ENCODE data around the gene NECTIN1.

Gene NECTIN1

DNA sequence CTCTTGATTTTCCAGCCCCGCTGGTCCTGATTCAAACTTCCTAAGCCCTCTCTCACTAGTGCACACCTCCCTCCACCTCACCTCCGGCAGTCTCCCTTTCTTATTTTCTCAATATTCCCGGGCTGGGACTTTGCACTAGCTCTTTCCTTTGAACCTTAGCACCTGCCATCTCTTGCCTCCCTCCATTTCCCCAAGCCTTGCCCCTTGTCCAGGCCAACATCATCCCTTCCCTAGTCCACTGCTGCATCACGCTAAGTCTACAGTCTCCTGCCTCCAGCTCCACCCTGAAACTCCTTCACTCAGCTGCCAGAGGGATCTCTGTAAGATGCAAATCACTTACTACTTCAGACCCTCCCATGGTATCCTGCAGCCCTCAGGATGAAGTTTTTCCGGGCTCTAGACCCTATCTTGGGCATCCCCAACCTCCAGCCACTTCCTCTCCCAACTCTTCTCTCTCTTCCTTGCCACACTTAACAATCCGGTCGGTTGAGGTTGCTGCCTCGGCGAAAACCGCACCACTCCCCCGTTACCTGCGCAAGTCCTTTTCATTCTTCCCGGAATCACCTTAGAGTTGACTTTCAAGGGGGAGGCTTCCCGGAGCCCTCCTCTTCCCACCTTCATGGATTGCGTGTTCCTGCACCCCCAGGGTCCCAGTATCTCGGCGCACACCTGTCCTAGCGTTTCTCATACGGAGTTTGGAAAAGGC, 42.7 kb downstream of the NECTIN1 start:
- TF ChIP-seq, protein P1, sequence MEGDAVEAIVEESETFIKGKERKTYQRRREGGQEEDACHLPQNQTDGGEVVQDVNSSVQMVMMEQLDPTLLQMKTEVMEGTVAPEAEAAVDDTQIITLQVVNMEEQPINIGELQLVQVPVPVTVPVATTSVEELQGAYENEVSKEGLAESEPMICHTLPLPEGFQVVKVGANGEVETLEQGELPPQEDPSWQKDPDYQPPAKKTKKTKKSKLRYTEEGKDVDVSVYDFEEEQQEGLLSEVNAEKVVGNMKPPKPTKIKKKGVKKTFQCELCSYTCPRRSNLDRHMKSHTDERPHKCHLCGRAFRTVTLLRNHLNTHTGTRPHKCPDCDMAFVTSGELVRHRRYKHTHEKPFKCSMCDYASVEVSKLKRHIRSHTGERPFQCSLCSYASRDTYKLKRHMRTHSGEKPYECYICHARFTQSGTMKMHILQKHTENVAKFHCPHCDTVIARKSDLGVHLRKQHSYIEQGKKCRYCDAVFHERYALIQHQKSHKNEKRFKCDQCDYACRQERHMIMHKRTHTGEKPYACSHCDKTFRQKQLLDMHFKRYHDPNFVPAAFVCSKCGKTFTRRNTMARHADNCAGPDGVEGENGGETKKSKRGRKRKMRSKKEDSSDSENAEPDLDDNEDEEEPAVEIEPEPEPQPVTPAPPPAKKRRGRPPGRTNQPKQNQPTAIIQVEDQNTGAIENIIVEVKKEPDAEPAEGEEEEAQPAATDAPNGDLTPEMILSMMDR (IDR thresholded peaks at IDR 0.05; ENCODE audit: low read length), result no peak
- no peak for TF ChIP-seq EZH2phosphoT487 (IDR thresholded peaks at IDR 0.05; ENCODE audit: low read length)
- no peak for TF ChIP-seq EZH2 (optimal IDR thresholded peaks at IDR 0.05; ENCODE audit: low read depth, low read length)
- Histone ChIP-seq H3K79me2 (ENCODE audit: low read length) (peaks cover 99% of the 10 kb centered on the region), H3K27ac (ENCODE audit: low read length) (no peak overlapping the region; the same call in 1 of the 2 replicates)

GRCh38 chr11:119685111-119685746, 43.8 kb downstream of the NECTIN1 start:
- peak overlapping the region; percentile 52; the same call in 1 of the 2 replicates for H3K4me2 ChIP-seq (ENCODE audit: low read depth, low read length)
- H3K9ac ChIP-seq (ENCODE audit: low read length), result peak overlapping the region; percentile 56
- peaks cover 41% of the 10 kb centered on the region for H3K4me1 ChIP-seq (ENCODE audit: low read length)

More for the DNA sequence above, 42.7 kb downstream of the NECTIN1 start:
- DNase-seq, result no peak
- no peaks in the 10 kb centered on the region for H3F3A ChIP-seq (ENCODE audit: insufficient read depth, low read length)
- H3K4me2 ChIP-seq (ENCODE audit: low read depth, low read length), result no peak overlapping the region
- no peaks in the 10 kb centered on the region for H4K20me1 ChIP-seq (ENCODE audit: insufficient read depth, low read length)
- H3K36me3 ChIP-seq (replicated peaks; ENCODE audit: insufficient read depth, low read length), result no peaks in the 10 kb centered on the region
- H3K4me1 ChIP-seq (ENCODE audit: low read length), result peaks cover 45% of the 10 kb centered on the region
- H3K27me3 ChIP-seq (replicated peaks; ENCODE audit: insufficient read depth, low read length), result no peaks in the 10 kb centered on the region
- no peaks in the 10 kb centered on the region for H3K9me2 ChIP-seq (replicated peaks; ENCODE audit: insufficient read depth, low read length)
- H3K9me3 ChIP-seq (replicated peaks; ENCODE audit: insufficient read depth, low read length), result no peaks in the 10 kb centered on the region
- H3K9ac ChIP-seq (ENCODE audit: low read length), result no peak overlapping the region
- no peak overlapping the region for H2AFZ ChIP-seq (ENCODE audit: low read length)
- no peak overlapping the region for H3K4me3 ChIP-seq (ENCODE audit: low read length)

DNA sequence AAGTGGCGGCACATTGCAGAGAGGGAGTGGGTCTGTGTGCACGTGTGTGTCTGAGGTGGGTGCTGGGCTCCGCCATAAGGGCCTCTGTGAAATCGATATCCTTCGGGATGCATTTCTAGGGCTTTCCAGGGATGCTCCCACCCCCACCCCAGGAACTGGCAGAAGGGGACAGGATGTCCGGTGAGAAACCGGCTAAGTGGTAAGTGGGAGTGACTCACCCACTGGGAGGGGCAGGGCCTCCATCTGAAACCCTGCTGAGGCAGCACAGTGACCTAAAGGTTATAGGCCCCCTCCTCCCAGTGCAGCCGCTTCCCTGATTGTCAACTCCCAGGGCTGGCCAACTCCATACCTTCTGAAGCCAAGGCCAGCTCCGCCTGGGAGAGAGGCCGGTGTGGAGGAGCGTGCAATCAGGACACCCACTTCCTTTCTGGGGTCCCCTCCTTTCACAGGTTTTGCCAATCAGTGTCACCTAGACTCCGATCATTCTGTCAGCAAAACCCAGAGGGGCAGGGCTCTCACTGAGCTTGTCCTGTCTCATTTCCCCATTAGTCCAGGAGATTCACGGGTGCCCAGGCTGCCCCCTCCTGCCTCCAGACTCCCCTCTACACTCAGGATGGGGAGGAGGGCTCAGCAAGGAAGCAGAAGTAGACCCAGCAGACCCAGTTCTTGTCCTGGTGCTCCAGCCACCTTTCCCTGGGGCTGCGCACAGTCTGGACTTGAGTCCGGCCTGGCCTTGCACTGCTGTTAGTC, 44.5 kb downstream of the NECTIN1 start:
- no peak for TF ChIP-seq EZH2phosphoT487 (IDR thresholded peaks at IDR 0.05; ENCODE audit: low read length)
- TF ChIP-seq, protein P1 (IDR thresholded peaks at IDR 0.05; ENCODE audit: low read length), result no peak
- no peak for TF ChIP-seq EZH2 (optimal IDR thresholded peaks at IDR 0.05; ENCODE audit: low read depth, low read length)
- peaks cover 41% of the 10 kb centered on the region for H3K4me1 ChIP-seq (ENCODE audit: low read length)
- peak overlapping the region; percentile 52; the same call in 1 of the 2 replicates for H3K4me2 ChIP-seq (ENCODE audit: low read depth, low read length)
- no peaks in the 10 kb centered on the region for H3K9me3 ChIP-seq (replicated peaks; ENCODE audit: insufficient read depth, low read length)
- peaks cover 99% of the 10 kb centered on the region for H3K79me2 ChIP-seq (ENCODE audit: low read length)
- H3K9ac ChIP-seq (ENCODE audit: low read length), result peak overlapping the region; percentile 56
- H3K27ac ChIP-seq (ENCODE audit: low read length), result peak overlapping the region; percentile 80
- H2AFZ ChIP-seq (ENCODE audit: low read length), result no peak overlapping the region
- H3F3A ChIP-seq (ENCODE audit: insufficient read depth, low read length), result no peaks in the 10 kb centered on the region
- no peaks in the 10 kb centered on the region for H3K36me3 ChIP-seq (replicated peaks; ENCODE audit: insufficient read depth, low read length)
- no peaks in the 10 kb centered on the region for H3K27me3 ChIP-seq (replicated peaks; ENCODE audit: insufficient read depth, low read length)
- DNase-seq, result peak; percentile 60
- H3K9me2 ChIP-seq (replicated peaks; ENCODE audit: insufficient read depth, low read length), result no peaks in the 10 kb centered on the region
- H3K4me3 ChIP-seq (ENCODE audit: low read length), result peak overlapping the region; percentile 18
- no peaks in the 10 kb centered on the region for H4K20me1 ChIP-seq (ENCODE audit: insufficient read depth, low read length)

More at GRCh38 chr11:119685111-119685746, 43.8 kb downstream of the NECTIN1 start:
- Histone ChIP-seq H3K9me2 (replicated peaks; ENCODE audit: insufficient read depth, low read length) (no peaks in the 10 kb centered on the region), H3K27ac (ENCODE audit: low read length) (peak overlapping the region; percentile 80), H3K9me3 (replicated peaks; ENCODE audit: insufficient read depth, low read length) (no peaks in the 10 kb centered on the region), H4K20me1 (ENCODE audit: insufficient read depth, low read length) (no peaks in the 10 kb centered on the region), H3K27me3 (replicated peaks; ENCODE audit: insufficient read depth, low read length) (no peaks in the 10 kb centered on the region), H3K36me3 (replicated peaks; ENCODE audit: insufficient read depth, low read length) (no peaks in the 10 kb centered on the region), H3F3A (ENCODE audit: insufficient read depth, low read length) (no peaks in the 10 kb centered on the region), H3K79me2 (ENCODE audit: low read length) (peaks cover 99% of the 10 kb centered on the region), H2AFZ (ENCODE audit: low read length) (no peak overlapping the region), H3K4me3 (ENCODE audit: low read length) (no peak overlapping the region)
- TF ChIP-seq EZH2phosphoT487 (IDR thresholded peaks at IDR 0.05; ENCODE audit: low read length), result no peak
- TF ChIP-seq EZH2 (optimal IDR thresholded peaks at IDR 0.05; ENCODE audit: low read depth, low read length), result no peak
- TF ChIP-seq, protein P1 (IDR thresholded peaks at IDR 0.05; ENCODE audit: low read length), result no peak
- no peak for DNase-seq

Measured in MM.1S (cell line).